IMR-90 (cell line): ENCODE results near the gene USP7. TPM values are rescaled to one million over a fixed set of nuclear protein-coding genes. Genes with fewer than 3 reads are reported as not detected.

Experiments
- ATAC-seq: fragments of 200-7000 bp; cut with Tn5 transposase; 2 replicates; pipeline ENCODE4 v1.9.1; 2020; ENCODE audit warnings: low read depth, mild to moderate bottlenecking, moderate library complexity
- BruUV-seq: library from RNA; stranded (reverse); fragments of 400-500 nt; replicated peaks from 2 replicates; lab custom pipeline; 2021; lab: Mats Ljungman, UMichigan
- CTCF ChIA-PET: fragments of 300-600 bp; formaldehyde crosslinking; extraction: SDS; loops from one replicate; lab custom pipeline; 2021; ENCODE audit warnings: antibody characterized with exemption; lab: Yijun Ruan, JAX
- POLR2A ChIA-PET: fragments of 300-600 bp; sonication (Branson Sonifier 250); formaldehyde crosslinking; loops from one replicate; lab custom pipeline; 2022; ENCODE audit warnings: antibody characterized with exemption; ENCODE audit not compliant: unreplicated experiment; lab: Charles Lee
- DNase-seq: peaks from one replicate; pipeline ENCODE4 v3.0.0; 2013
- H2AFZ ChIP-seq: replicated peaks from 2 replicates; pipeline ENCODE3; 2013; ENCODE audit warnings: low read length, mild to moderate bottlenecking; ENCODE audit not compliant: poor library complexity
- H2AK5ac ChIP-seq: 2 replicates; pipeline ENCODE4 v1.6.1; 2013; ENCODE audit warnings: low read depth, low read length, inconsistent platforms
- H2AK9ac ChIP-seq: replicated peaks from 2 replicates; pipeline ENCODE3; 2013; ENCODE audit warnings: mild to moderate bottlenecking, low read depth, low read length, moderate library complexity; ENCODE audit not compliant: poor library complexity
- H2BK120ac ChIP-seq: 2 replicates; pipeline ENCODE4 v1.6.1; 2013; ENCODE audit warnings: low read depth, low read length, inconsistent platforms
- H2BK15ac ChIP-seq: 3 replicates; pipeline ENCODE4 v1.6.1; 2013; ENCODE audit warnings: low read depth, low read length, inconsistent platforms
- H2BK20ac ChIP-seq: 2 replicates; pipeline ENCODE4 v1.6.1; 2013; ENCODE audit warnings: low read depth, mild to moderate bottlenecking, inconsistent platforms, low read length, moderate library complexity
- H2BK5ac ChIP-seq: 2 replicates; pipeline ENCODE4 v1.6.1; 2013; ENCODE audit warnings: mild to moderate bottlenecking, low read depth, low read length, inconsistent platforms; ENCODE audit not compliant: poor library complexity, severe bottlenecking
- H3K14ac ChIP-seq: replicated peaks from 2 replicates; pipeline ENCODE4 v1.6.1; 2013; ENCODE audit warnings: low read depth, low read length, inconsistent platforms
- H3K18ac ChIP-seq: 2 replicates; pipeline ENCODE4 v1.6.1; 2013; ENCODE audit warnings: low read depth, low read length, control low read depth
- H3K23ac ChIP-seq: 2 replicates; pipeline ENCODE4 v1.6.1; 2013; ENCODE audit warnings: low read depth, low read length, inconsistent platforms
- H3K27ac ChIP-seq: 2 replicates; pipeline ENCODE4 v1.5.1; 2013; ENCODE audit warnings: mild to moderate bottlenecking, control low read depth, low read length; ENCODE audit not compliant: insufficient read depth
- H3K27me3 ChIP-seq: 2 replicates; pipeline ENCODE4 v1.6.1; 2013; ENCODE audit warnings: low read length; ENCODE audit not compliant: control insufficient read depth, insufficient read depth
- H3K36me3 ChIP-seq: 2 replicates; pipeline ENCODE4 v1.6.1; 2013; ENCODE audit warnings: low read length, mixed read lengths; ENCODE audit not compliant: control insufficient read depth, insufficient read depth
- H3K4ac ChIP-seq: 2 replicates; pipeline ENCODE4 v1.6.1; 2013; ENCODE audit warnings: low read depth, low read length, inconsistent platforms
- H3K4me1 ChIP-seq: 2 replicates; pipeline ENCODE4 v1.6.1; 2013; ENCODE audit warnings: low read length, mixed read lengths; ENCODE audit not compliant: control insufficient read depth, insufficient read depth
- H3K4me2 ChIP-seq: 2 replicates; pipeline ENCODE4 v1.6.1; 2013; ENCODE audit warnings: low read depth, mild to moderate bottlenecking, control low read depth, low read length, moderate library complexity
- H3K4me3 ChIP-seq: 2 replicates; pipeline ENCODE4 v1.5.1; 2013; ENCODE audit warnings: low read depth, mild to moderate bottlenecking, control low read depth, low read length, moderate library complexity; ENCODE audit not compliant: insufficient read depth
- H3K56ac ChIP-seq: 2 replicates; pipeline ENCODE4 v1.6.1; 2013; ENCODE audit warnings: low read length, inconsistent platforms; ENCODE audit not compliant: insufficient read depth; ENCODE audit errors: extremely low read depth
- H3K79me1 ChIP-seq, 2 experiments: 2 replicates each; pipeline ENCODE4 v1.6.1; 2013; ENCODE audit warnings: low read length in 2 of 2, inconsistent platforms in 1 of 2, low read depth in 1 of 2
- H3K9ac ChIP-seq: 2 replicates; pipeline ENCODE4 v1.6.1; 2013; ENCODE audit warnings: low read depth, low read length, control low read depth
- H3K9me1 ChIP-seq: 2 replicates; pipeline ENCODE4 v1.6.1; 2013; ENCODE audit warnings: low read length, inconsistent platforms; ENCODE audit not compliant: insufficient read depth
- H3K9me3 ChIP-seq: 2 replicates; pipeline ENCODE4 v1.6.1; 2013; ENCODE audit warnings: low read length; ENCODE audit not compliant: control insufficient read depth, insufficient read depth
- H4K20me1 ChIP-seq: 2 replicates; pipeline ENCODE4 v1.6.1; 2013; ENCODE audit warnings: low read length, inconsistent platforms; ENCODE audit not compliant: insufficient read depth
- H4K5ac ChIP-seq: 2 replicates; pipeline ENCODE4 v1.6.1; 2013; ENCODE audit warnings: mild to moderate bottlenecking, low read depth, low read length, control low read depth
- H4K8ac ChIP-seq, 2 experiments: 2 replicates each; pipeline ENCODE4 v1.6.1; 2013; ENCODE audit warnings: low read depth in 2 of 2, low read length in 2 of 2, control low read depth in 1 of 2, inconsistent platforms in 1 of 2
- H4K91ac ChIP-seq: 2 replicates; pipeline ENCODE4 v1.6.1; 2013; ENCODE audit warnings: low read depth, low read length, inconsistent platforms; ENCODE audit not compliant: insufficient read depth
- CEBPB ChIP-seq: IDR thresholded peaks from 2 replicates; pipeline ENCODE4 v1.6.1; 2012; ENCODE audit warnings: low read depth, low read length, improper control_type of control experiment
- CTCF ChIP-seq: conservative IDR thresholded peaks from 2 replicates; pipeline ENCODE4 v1.5.1; 2012; ENCODE audit warnings: mild to moderate bottlenecking, low read depth, low read length, improper control_type of control experiment
- NFE2L2 ChIP-seq: fragments of 150-350 bp; IDR thresholded peaks from 2 replicates; pipeline ENCODE4 v1.6.1; 2016; ENCODE audit warnings: low read depth, mild to moderate bottlenecking, low read length
- WGBS, 2 experiments: methylation state at CpG; one replicate each; pipeline versions ENCODE4 v1.1.5 to v1.1.7; 2013; ENCODE audit warnings: missing lambda C conversion rate in 2 of 2; ENCODE audit not compliant: insufficient read length in 1 of 2; ENCODE audit errors: extremely low coverage in 2 of 2; 5-methylcytosine and 5-hydroxymethylcytosine counted together
- dilution Hi-C: fragments of 300-500 bp; cut with HindIII; formaldehyde crosslinking; loops from one replicate; pipeline ENCODE4 v1.14.3; 2018; ENCODE audit warnings: low sequenced_read_pairs; ENCODE audit not compliant: unreplicated experiment
- in situ Hi-C: fragments of 300-500 bp; cut with MboI; formaldehyde crosslinking; loops from 3 replicates; pipeline ENCODE4 v1.14.3; 2019; ENCODE audit warnings: low sequenced_read_pairs, inconsistent platforms, mixed read lengths
- intact Hi-C: fragments of 100-400 bp; cut with micrococcal nuclease; formaldehyde crosslinking; loops from 2 replicates; pipeline ENCODE4 v1.10.0; 2022
- polyA plus RNA-seq, 3 experiments: library from polyadenylated mRNA; depleted of rRNA; stranded (reverse); fragments of >200 nt; gene quantifications; 2 replicates each; pipeline ENCODE4 v1.2.3, GENCODE V29; 2012; ENCODE audit warnings: low replicate concordance in 1 of 3
- total RNA-seq: library from RNA; depleted of rRNA; stranded (reverse); fragments of >200 nt; gene quantifications from 2 replicates; pipeline ENCODE4 v1.2.3, GENCODE V29; 2012

Gene USP7
- total and polyA plus RNA-seq, 2 of the 4 experiments (the other 2 are of a cell fraction), result 17.8 to 28.3 TPM

GRCh38 chr16:8851761-8852403, 111.8 kb downstream of the USP7 start:
- no peak overlapping the region for H3K4me3 ChIP-seq
- no peak overlapping the region for H3K56ac ChIP-seq
- dilution Hi-C loops, result no loop called here
- ChIA-PET POLR2A (no interaction called here), CTCF (no interaction called here)
- no peak overlapping the region for H4K8ac ChIP-seq
- no peaks in the 10 kb centered on the region for H3K27me3 ChIP-seq
- H3K4ac ChIP-seq, result no peak overlapping the region
- peaks cover 35 to 80% of the 10 kb centered on the region in 2 experiments; a peak in 3 of 4 replicates for H3K79me1 ChIP-seq
- no peak overlapping the region for H3K18ac ChIP-seq
- DNase-seq (no peak), ATAC-seq (no peak)
- peaks cover 78% of the 10 kb centered on the region for H3K36me3 ChIP-seq
- no peak for TF ChIP-seq CTCF
- no peak for TF ChIP-seq CEBPB
- no peak for TF ChIP-seq NFE2L2
- no peak overlapping the region for H3K23ac ChIP-seq
- H3K27ac ChIP-seq, result no peak overlapping the region
- 100% methylated on average over 1 of the region's 8 CpGs; no CpG with 5 or more reads in 1 of the 2 experiments for WGBS, 2 experiments
- no peak overlapping the region for H2BK20ac ChIP-seq
- no peak overlapping the region for H3K4me2 ChIP-seq
- no peak overlapping the region for H3K14ac ChIP-seq
- H2BK15ac ChIP-seq, result no peak overlapping the region
- in situ Hi-C loops, result no loop called here
- no peaks in the 10 kb centered on the region for H3K9me3 ChIP-seq
- H4K91ac ChIP-seq, result no peak overlapping the region
- no peak overlapping the region for H2BK120ac ChIP-seq
- H4K20me1 ChIP-seq, result peaks cover 73% of the 10 kb centered on the region
- H2BK5ac ChIP-seq, result no peak overlapping the region
- H4K5ac ChIP-seq, result no peak overlapping the region
- H3K9ac ChIP-seq, result no peak overlapping the region
- BruUV-seq, result no TSS peak
- no peak overlapping the region for H2AK5ac ChIP-seq
- no peak overlapping the region for H2AFZ ChIP-seq
- H3K9me1 ChIP-seq, result peaks cover 13% of the 10 kb centered on the region
- H3K4me1 ChIP-seq, result peaks cover 23% of the 10 kb centered on the region
- intact Hi-C loops, result no loop called here
- no peak overlapping the region for H2AK9ac ChIP-seq
